Neural progenitor cell (in vitro differentiated cells): ENCODE results near the gene DEPDC1B. TPM values are rescaled to one million over a fixed set of nuclear protein-coding genes. Genes with fewer than 3 reads are reported as not detected.
"Not testable (repeated sequence)": the region's sequence is repeated elsewhere in the genome, so short reads cannot be mapped to it uniquely, and the experiment has no call there.

Experiments used
- DNase-seq: peaks from one replicate; pipeline ENCODE4 v3.0.0-alpha.2; 2016; ENCODE audit warnings: low spot score
- H2AFZ ChIP-seq: fragments of 200-600 bp; sonication (generic); replicated peaks from 2 replicates; pipeline ENCODE4 v1.6.1; 2016; ENCODE audit warnings: antibody characterized with exemption
- H3F3A ChIP-seq: fragments of 200-600 bp; sonication (generic); 2 replicates; pipeline ENCODE4 v1.6.1; 2016; ENCODE audit warnings: antibody characterized with exemption, low read depth
- H3K27ac ChIP-seq: fragments of 200-600 bp; sonication (generic); 2 replicates; pipeline ENCODE4 v1.5.1; 2016; ENCODE audit warnings: mild to moderate bottlenecking
- H3K27me3 ChIP-seq: fragments of 200-600 bp; sonication (generic); 2 replicates; pipeline ENCODE4 v1.6.1; 2016; ENCODE audit warnings: mild to moderate bottlenecking, moderate library complexity
- H3K36me3 ChIP-seq: fragments of 200-600 bp; sonication (generic); 2 replicates; pipeline ENCODE4 v1.5.1; 2016
- H3K4me1 ChIP-seq: fragments of 200-600 bp; sonication (generic); 2 replicates; pipeline ENCODE4 v1.6.1; 2016; ENCODE audit warnings: mixed run types
- H3K4me2 ChIP-seq: fragments of 200-600 bp; sonication (generic); 2 replicates; pipeline ENCODE4 v1.6.1; 2016
- H3K4me3 ChIP-seq: fragments of 200-600 bp; sonication (generic); 2 replicates; pipeline ENCODE4 v1.5.1; 2016
- H3K79me2 ChIP-seq: fragments of 200-600 bp; sonication (generic); 2 replicates; pipeline ENCODE4 v1.6.1; 2016; ENCODE audit warnings: low read depth
- H3K9ac ChIP-seq: fragments of 200-600 bp; sonication (generic); 2 replicates; pipeline ENCODE4 v1.6.1; 2016
- H3K9me3 ChIP-seq: fragments of 200-600 bp; sonication (generic); 2 replicates; pipeline ENCODE4 v1.5.1; 2016; ENCODE audit warnings: low read depth
- H4K20me1 ChIP-seq: fragments of 200-600 bp; sonication (generic); 2 replicates; pipeline ENCODE4 v1.6.1; 2016; ENCODE audit warnings: low read depth
- H3K27ac Mint-ChIP-seq: 3 replicates; pipeline ENCODE4 v1.8.0; 2021; ENCODE audit warnings: mixed read lengths
- H3K27me3 Mint-ChIP-seq: 2 replicates; pipeline ENCODE4 v1.8.0; 2022; ENCODE audit warnings: low read depth, mild to moderate bottlenecking, inconsistent platforms, moderate library complexity, mixed read lengths; ENCODE audit not compliant: insufficient read depth
- H3K36me3 Mint-ChIP-seq: 3 replicates; pipeline ENCODE4 v1.8.0; 2021; ENCODE audit warnings: mixed read lengths
- H3K4me1 Mint-ChIP-seq: 3 replicates; pipeline ENCODE4 v1.8.0; 2021; ENCODE audit warnings: mixed read lengths
- H3K4me3 Mint-ChIP-seq: 3 replicates; pipeline ENCODE4 v1.8.0; 2021; ENCODE audit warnings: mild to moderate bottlenecking, moderate library complexity, mixed read lengths
- H3K9me3 Mint-ChIP-seq: 3 replicates; pipeline ENCODE4 v1.8.0; 2020; ENCODE audit warnings: mixed read lengths
- CTCF ChIP-seq: fragments of 200-600 bp; sonication (generic); IDR thresholded peaks from 2 replicates; pipeline ENCODE4 v1.5.1; 2017; ENCODE audit warnings: antibody characterized with exemption, mild to moderate bottlenecking
- EZH2 ChIP-seq: fragments of 200-600 bp; sonication (generic); IDR thresholded peaks from 2 replicates; pipeline ENCODE4 v1.6.1; 2017; ENCODE audit warnings: antibody characterized with exemption, mild to moderate bottlenecking, moderate library complexity
- EZH2phosphoT487 ChIP-seq: fragments of 200-600 bp; sonication (generic); IDR thresholded peaks from 2 replicates; pipeline ENCODE4 v1.6.1; 2017; ENCODE audit warnings: antibody characterized with exemption
- total RNA-seq: library from RNA; depleted of rRNA; stranded (reverse); fragments of >200 nt; gene quantifications from 2 replicates; pipeline ENCODE4 v1.2.3, GENCODE V29; 2015; ENCODE audit warnings: low replicate concordance

The DEPDC1B gene
- total RNA-seq, 1 donor from 2014 or later = 142 TPM

GRCh38 chr5:60686157-60686556 lies 13.8 kb downstream of the DEPDC1B start:
- Mint-ChIP-seq H3K36me3 (peaks cover 55% of the 10 kb centered on the region), H3K9me3 (no peaks in the 10 kb centered on the region), H3K4me3 (no peak overlapping the region), H3K27ac (no peak overlapping the region), H3K4me1 (no peaks in the 10 kb centered on the region), H3K27me3 (no peaks in the 10 kb centered on the region)
- H3K79me2 ChIP-seq = peaks cover 100% of the 10 kb centered on the region
- TF ChIP-seq EZH2phosphoT487 (no peak), CTCF (no peak), EZH2 (no peak)
- peaks cover 34% of the 10 kb centered on the region for H4K20me1 ChIP-seq
- no peaks in the 10 kb centered on the region for H3F3A ChIP-seq
- H3K36me3 ChIP-seq = peaks cover 20% of the 10 kb centered on the region
- no peak overlapping the region for H3K27ac ChIP-seq
- H2AFZ ChIP-seq = no peak overlapping the region
- H3K4me3 ChIP-seq = no peak overlapping the region
- no peaks in the 10 kb centered on the region for H3K27me3 ChIP-seq
- DNase-seq = no peak
- H3K9me3 ChIP-seq = no peaks in the 10 kb centered on the region
- H3K4me2 ChIP-seq = no peak overlapping the region
- H3K9ac ChIP-seq = no peak overlapping the region
- H3K4me1 ChIP-seq = peaks cover 8% of the 10 kb centered on the region

- H3K36me3 ChIP-seq = peaks cover 20% of the 10 kb centered on the region
- no peak overlapping the region for H3K4me3 ChIP-seq
- no peak overlapping the region for H3K4me3 Mint-ChIP-seq
- peaks cover 8% of the 10 kb centered on the region for H3K4me1 ChIP-seq
- DNase-seq = no peak
- H3K9me3 ChIP-seq = no peaks in the 10 kb centered on the region
- peaks cover 2% of the 10 kb centered on the region for H3K27me3 Mint-ChIP-seq
- no peaks in the 10 kb centered on the region for H3F3A ChIP-seq
- H3K4me2 ChIP-seq = no peak overlapping the region
- no peak overlapping the region for H3K27ac Mint-ChIP-seq
- H3K9ac ChIP-seq = no peak overlapping the region
- H3K36me3 Mint-ChIP-seq = peaks cover 56% of the 10 kb centered on the region
- no peak overlapping the region for H2AFZ ChIP-seq
- no peaks in the 10 kb centered on the region for H3K27me3 ChIP-seq
- H3K79me2 ChIP-seq = peaks cover 100% of the 10 kb centered on the region
- TF ChIP-seq CTCF (no peak), EZH2phosphoT487 (no peak), EZH2 (no peak)
- no peaks in the 10 kb centered on the region for H3K4me1 Mint-ChIP-seq
- no peak overlapping the region for H3K27ac ChIP-seq
- H4K20me1 ChIP-seq = peaks cover 37% of the 10 kb centered on the region
- H3K9me3 Mint-ChIP-seq = no peaks in the 10 kb centered on the region
Observed at GRCh38 chr5:60685700-60686099, 14.3 kb downstream of the DEPDC1B start.

- DNase-seq = no peak
- H3K79me2 ChIP-seq = peaks cover 100% of the 10 kb centered on the region
Observed at GRCh38 chr5:60685028-60685427, 14.9 kb downstream of the DEPDC1B start.

GRCh38 chr5:60682007-60682406 lies 18.0 kb downstream of the DEPDC1B start:
- H3K4me3 Mint-ChIP-seq, H3K27ac Mint-ChIP-seq, H3K4me1 Mint-ChIP-seq, H2AFZ ChIP-seq, H3K27me3 Mint-ChIP-seq, H3K27ac ChIP-seq, H3K27me3 ChIP-seq, H3K4me3 ChIP-seq, DNase-seq, H3K9me3 Mint-ChIP-seq, H3K4me2 ChIP-seq, H3F3A ChIP-seq, H3K9ac ChIP-seq, H3K9me3 ChIP-seq: not testable (repeated sequence)
- H3K4me1 ChIP-seq = peaks cover 13% of the 10 kb centered on the region
- peaks cover 53% of the 10 kb centered on the region for H3K36me3 Mint-ChIP-seq
- peaks cover 44% of the 10 kb centered on the region for H4K20me1 ChIP-seq
- peaks cover 100% of the 10 kb centered on the region for H3K79me2 ChIP-seq
- H3K36me3 ChIP-seq = peaks cover 20% of the 10 kb centered on the region

More at GRCh38 chr5:60685028-60685427, 14.9 kb downstream of the DEPDC1B start:
- Histone ChIP-seq H3K4me3 (no peak overlapping the region), H3K9me3 (no peaks in the 10 kb centered on the region), H3F3A (no peaks in the 10 kb centered on the region), H3K27me3 (no peaks in the 10 kb centered on the region), H3K27ac (no peak overlapping the region), H4K20me1 (peaks cover 37% of the 10 kb centered on the region), H3K4me2 (no peak overlapping the region), H2AFZ (no peak overlapping the region), H3K9ac (no peak overlapping the region), H3K36me3 (peaks cover 20% of the 10 kb centered on the region), H3K4me1 (peaks cover 8% of the 10 kb centered on the region)
- TF ChIP-seq CTCF (no peak), EZH2phosphoT487 (no peak), EZH2 (no peak)
- Mint-ChIP-seq H3K4me3 (no peak overlapping the region), H3K36me3 (peaks cover 53% of the 10 kb centered on the region), H3K4me1 (no peaks in the 10 kb centered on the region), H3K27ac (no peak overlapping the region), H3K27me3 (peaks cover 2% of the 10 kb centered on the region), H3K9me3 (no peaks in the 10 kb centered on the region)
